GM10847 (cell line): Measurements from ENCODE around the gene SEH1L.

Experiments
- POLR2A ChIP-seq: IDR thresholded peaks from 2 replicates; pipeline ENCODE4 v1.6.1; 2011; ENCODE audit not compliant: insufficient read length; ENCODE audit errors: extremely low read depth

Gene SEH1L

GRCh38 chr18:12930376-12930775 is 17.4 kb upstream of the SEH1L start:
- no peak for TF ChIP-seq POLR2A

DNA sequence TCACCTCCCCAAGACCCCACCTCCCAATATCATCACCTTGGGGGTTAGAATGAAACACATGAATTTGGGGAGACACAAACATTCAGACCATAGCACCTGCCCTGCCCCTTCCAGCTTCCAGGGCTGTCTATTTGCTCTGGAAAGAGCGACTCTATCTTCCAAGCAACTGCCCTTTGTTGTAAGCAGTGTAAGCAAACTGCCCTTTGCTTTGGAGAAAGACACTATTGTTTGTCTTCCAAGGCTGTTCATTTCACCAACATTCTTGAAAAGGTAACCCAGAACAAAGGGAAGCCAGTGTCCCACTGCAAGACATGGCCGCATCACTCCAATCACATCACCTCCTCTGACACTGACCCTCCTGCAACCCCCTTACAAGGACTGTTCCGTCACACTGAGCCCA is 16.9 kb upstream of the SEH1L start:
- TF ChIP-seq POLR2A: no peak

GRCh38 chr18:12933327-12933726 is 14.5 kb upstream of the SEH1L start:
- no peak for TF ChIP-seq POLR2A

- no peak for TF ChIP-seq POLR2A
Observed at GRCh38 chr18:12934454-12935071, 13.2 kb upstream of the SEH1L start.

- no peak for TF ChIP-seq POLR2A
Observed at GRCh38 chr18:12939162-12939561, 8.6 kb upstream of the SEH1L start.

DNA sequence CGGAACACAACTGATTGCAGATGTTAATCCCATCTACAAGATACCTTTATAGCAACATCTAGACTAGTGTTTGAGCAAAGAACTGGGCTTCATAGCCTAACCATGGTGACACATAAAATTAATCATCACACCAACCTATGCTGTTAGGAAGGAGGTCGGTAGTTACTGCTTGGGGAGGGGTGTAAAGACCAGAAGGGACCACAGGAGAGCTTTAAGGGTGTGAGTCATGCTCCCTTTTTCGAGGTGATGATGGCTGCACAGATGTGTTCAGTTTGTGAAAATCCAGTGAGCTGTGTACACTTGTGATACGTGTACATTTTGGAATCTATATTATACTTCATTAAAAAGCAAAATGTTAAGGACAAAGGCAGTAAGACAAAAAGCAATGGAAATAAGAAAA is 4.6 kb upstream of the SEH1L start:
- no peak for TF ChIP-seq POLR2A

GRCh38 chr18:12944709-12945108 is 3.1 kb upstream of the SEH1L start:
- no peak for TF ChIP-seq POLR2A

DNA sequence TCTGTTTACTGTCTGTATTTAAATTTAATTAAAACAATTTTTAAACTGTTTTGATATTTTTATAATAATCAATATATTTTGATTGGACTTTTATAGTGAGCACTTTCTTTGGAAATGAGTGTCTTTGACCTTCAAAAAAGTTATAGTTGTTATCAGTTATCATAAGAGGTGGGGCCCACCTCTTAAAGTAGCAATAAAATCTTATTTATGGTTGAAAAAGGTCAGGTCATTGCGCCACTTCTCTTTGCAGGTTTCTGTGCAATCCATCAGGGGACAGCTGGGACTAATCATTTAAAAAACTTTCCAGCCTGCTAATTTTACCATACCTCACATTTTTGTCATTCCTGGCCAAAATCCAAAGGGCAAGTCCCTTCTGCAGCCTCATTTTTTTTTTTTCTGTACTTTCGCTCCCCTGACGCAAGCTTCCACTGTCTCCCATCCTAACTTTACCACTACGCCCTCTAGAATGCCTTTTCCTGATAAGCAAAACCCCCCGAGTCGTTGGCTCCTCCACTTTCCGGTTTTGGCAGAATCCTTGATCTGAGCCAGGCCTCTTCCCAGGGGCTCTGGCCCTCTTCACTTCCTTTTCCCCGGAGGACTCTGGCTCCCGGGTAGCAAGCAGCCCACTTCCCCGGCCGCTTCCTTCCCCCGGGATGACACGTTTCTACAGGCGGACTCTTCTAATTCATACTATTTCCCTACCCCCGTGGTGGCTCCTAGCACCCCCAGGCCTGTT is 1.1 kb upstream of the SEH1L start:
- no peak for TF ChIP-seq POLR2A

DNA sequence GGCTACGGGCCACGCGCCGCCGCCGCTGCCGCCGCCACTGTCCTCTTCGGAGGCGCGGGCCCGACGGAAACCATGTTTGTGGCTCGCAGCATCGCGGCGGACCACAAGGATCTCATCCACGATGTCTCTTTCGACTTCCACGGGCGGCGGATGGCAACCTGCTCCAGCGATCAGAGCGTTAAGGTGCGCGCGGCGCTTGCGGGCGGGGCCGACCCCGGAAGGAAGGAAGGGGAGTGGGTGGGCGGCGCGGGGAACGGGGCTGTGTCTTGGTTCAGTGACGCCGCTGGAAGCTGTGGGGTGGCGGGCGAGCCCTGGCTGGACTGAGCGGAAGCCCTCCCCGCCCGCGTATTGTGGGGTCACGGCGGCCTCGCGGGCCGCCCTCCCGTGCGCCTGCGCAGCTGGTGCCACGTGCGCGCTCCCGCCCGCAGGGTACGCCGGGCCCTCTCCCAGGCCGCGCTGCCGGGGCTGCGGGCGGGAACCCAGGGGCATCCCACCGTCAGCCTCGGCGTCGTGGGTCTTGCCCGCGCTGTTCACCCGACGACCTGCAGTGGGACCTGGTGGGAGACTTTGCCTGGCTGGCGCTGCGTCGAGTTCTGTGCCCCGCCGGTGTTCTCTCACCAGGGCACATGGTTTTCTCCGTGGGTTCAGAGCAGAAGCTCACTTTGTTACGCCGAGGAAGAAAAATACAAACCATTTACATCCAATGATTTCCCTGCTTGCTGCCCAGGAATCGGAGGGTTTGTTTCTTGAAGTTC is 416 bp downstream of the SEH1L start:
- peak; percentile 55 for TF ChIP-seq POLR2A

GRCh38 chr18:12958478-12958877 is 10.7 kb downstream of the SEH1L start:
- TF ChIP-seq POLR2A: no peak

GRCh38 chr18:12960395-12960794 is 12.6 kb downstream of the SEH1L start:
- TF ChIP-seq POLR2A: no peak

GRCh38 chr18:12960853-12961397 is 13.1 kb downstream of the SEH1L start:
- TF ChIP-seq POLR2A: no peak

DNA sequence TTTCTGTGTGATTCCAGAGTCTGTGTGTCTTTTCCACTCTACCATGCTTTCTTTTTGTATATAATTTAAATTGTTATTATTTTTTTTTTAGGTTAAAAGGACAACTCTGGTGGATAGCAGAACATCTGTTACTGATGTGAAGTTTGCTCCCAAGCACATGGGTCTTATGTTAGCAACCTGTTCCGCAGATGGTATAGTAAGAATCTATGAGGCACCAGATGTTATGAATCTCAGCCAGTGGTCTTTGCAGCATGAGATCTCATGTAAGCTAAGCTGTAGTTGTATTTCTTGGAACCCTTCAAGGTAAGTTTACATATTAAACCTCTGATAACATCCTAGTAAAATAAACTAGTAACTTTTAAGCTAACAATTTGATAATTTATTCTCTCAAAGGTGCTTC is 15.3 kb downstream of the SEH1L start:
- TF ChIP-seq POLR2A: no peak

GRCh38 chr18:12968115-12968514 is 20.3 kb downstream of the SEH1L start:
- TF ChIP-seq POLR2A: no peak

- TF ChIP-seq POLR2A: no peak
Observed at GRCh38 chr18:12968619-12969018, 20.8 kb downstream of the SEH1L start.
